Fibroblast of pulmonary artery (primary cell): ENCODE measurements around the gene SLC2A6.
A peak's percentile ranks its signal among the peaks of the same experiment; 100 is the strongest.

ENCODE experiments used
- DNase-seq: peaks from one replicate; pipeline ENCODE4 v3.0.0-alpha.2; 2010; ENCODE audit warnings: low read depth
- H3K4me3 ChIP-seq: replicated peaks from 2 replicates; pipeline ENCODE4 v1.5.1; 2011; ENCODE audit warnings: low read depth, mild to moderate bottlenecking, control low read depth, low read length, moderate library complexity
- CTCF ChIP-seq: IDR thresholded peaks from 2 replicates; pipeline ENCODE4 v1.5.1; 2011; ENCODE audit warnings: mild to moderate bottlenecking, control low read depth, low read length, inconsistent platforms; ENCODE audit errors: missing control alignments

Gene SLC2A6

GRCh38 chr9:133524146-133524545 lies 45.2 kb upstream of the SLC2A6 start:
- no peak overlapping the region for H3K4me3 ChIP-seq
- no peak for DNase-seq
- no peak for TF ChIP-seq CTCF

- no peak overlapping the region for H3K4me3 ChIP-seq
- no peak for TF ChIP-seq CTCF
- no peak for DNase-seq
Observed at GRCh38 chr9:133523106-133523505, 44.2 kb upstream of the SLC2A6 start.

GRCh38 chr9:133522073-133522910 lies 43.4 kb upstream of the SLC2A6 start:
- no peak overlapping the region for H3K4me3 ChIP-seq
- no peak for DNase-seq
- no peak for TF ChIP-seq CTCF

GRCh38 chr9:133521122-133522072 lies 42.5 kb upstream of the SLC2A6 start:
- no peak for TF ChIP-seq CTCF
- H3K4me3 ChIP-seq = no peak overlapping the region
- DNase-seq = no peak

GRCh38 chr9:133520121-133520835 lies 41.4 kb upstream of the SLC2A6 start:
- TF ChIP-seq CTCF = no peak
- no peak overlapping the region for H3K4me3 ChIP-seq
- DNase-seq = no peak

GRCh38 chr9:133519693-133520092 lies 40.8 kb upstream of the SLC2A6 start:
- peak; percentile 32 for DNase-seq
- no peak overlapping the region for H3K4me3 ChIP-seq
- no peak for TF ChIP-seq CTCF
